HG02938 (cell line): ENCODE measurements around the gene C1QC.

ENCODE experiments used
- ATAC-seq: cut with Tn5 transposase; IDR thresholded peaks from one replicate; pipeline ENCODE4 v1.9.1; 2021; ENCODE audit warnings: mild to moderate bottlenecking, moderate library complexity; ENCODE audit not compliant: unreplicated experiment

Gene C1QC

DNA sequence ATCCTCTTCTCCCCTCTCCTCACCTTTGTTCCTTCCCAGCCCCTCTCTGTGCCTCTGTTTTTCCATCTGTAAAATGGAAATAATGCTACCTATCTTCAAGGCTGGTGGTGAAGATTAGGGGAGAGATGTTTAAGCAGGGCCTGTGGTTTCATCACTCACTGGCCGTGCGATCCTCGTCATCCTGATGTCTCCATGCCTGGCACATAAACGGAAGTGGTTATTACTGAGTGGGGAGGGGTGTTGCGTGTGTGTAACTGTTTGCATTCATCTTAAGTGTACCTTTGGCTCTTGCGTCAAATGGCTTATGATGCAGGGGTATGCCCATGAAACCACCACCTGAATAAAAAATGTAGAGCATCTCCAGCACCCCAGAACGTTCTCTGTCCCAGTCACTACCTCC is 24.2 kb upstream of the C1QC start:
- ATAC-seq: no peak

DNA sequence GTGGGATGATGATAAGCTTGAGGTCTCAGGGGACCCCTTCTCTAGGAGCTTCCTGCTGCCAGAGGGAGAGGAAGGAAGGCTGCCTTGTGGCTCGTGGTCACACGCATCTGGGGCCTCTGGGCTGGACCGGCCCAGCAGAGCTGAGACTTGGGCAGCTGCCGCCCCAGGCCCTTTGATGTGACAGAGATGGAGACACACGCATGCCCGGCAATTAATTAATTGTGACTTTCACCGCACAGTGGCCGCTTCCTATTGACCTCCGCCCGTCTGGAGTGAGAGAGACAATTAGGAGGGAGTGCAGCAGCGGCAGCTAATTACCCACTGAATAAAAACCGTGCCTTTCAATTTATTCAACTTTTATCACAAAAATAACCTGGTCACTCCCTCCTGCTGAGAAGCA is 23.6 kb upstream of the C1QC start:
- ATAC-seq: no peak

DNA sequence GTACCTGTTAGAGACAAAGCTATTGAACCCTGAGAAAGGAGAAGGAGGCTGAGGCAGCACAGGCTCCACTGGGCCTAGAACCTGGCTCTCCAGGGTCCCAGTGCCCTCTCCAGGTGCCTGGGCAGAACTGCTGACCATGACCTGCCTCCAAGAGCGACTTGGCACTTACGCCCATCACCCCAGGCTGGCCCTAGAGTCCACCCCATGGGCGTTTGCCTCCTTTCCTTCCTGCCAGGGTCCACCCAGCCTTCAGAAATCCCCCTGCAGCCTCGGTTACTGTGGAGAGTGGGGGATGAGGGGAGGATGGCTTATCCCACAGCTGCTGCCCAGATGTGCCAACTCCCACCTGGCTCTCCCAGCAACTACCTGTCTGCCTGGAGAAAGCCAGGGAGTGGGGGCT is 21.7 kb upstream of the C1QC start:
- ATAC-seq: no peak

DNA sequence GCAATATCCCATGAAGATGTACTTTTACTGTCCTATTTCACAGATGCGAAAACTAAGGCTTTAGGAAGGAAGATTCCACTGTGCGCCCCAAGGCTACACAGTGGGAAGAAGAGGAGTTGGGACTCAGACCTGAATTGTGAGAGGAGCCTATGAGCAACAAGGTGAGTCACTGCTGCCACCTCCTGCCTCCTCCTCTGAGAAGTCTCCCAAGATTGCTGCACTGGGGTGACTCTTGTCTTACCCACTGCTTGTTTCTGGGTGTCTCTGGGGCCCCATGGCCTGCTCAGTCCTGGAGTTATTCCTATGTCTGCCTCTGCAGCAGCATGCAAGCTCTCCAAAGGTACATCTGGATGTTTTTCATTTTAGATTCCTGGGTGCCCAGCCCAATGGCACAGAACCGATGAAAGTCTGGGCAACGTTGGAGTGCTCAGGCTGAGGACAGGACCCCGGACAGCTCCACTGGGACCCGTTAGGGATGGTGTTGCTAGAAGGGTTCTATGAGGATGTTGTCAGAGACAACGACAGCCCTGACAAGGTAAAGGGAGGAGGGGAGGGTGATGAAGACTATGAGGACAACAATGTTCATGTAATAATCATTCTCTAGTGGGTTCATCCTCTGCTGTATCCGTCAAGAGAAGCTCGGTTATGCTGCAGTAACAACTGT is 18.0 kb upstream of the C1QC start:
- no peak for ATAC-seq

DNA sequence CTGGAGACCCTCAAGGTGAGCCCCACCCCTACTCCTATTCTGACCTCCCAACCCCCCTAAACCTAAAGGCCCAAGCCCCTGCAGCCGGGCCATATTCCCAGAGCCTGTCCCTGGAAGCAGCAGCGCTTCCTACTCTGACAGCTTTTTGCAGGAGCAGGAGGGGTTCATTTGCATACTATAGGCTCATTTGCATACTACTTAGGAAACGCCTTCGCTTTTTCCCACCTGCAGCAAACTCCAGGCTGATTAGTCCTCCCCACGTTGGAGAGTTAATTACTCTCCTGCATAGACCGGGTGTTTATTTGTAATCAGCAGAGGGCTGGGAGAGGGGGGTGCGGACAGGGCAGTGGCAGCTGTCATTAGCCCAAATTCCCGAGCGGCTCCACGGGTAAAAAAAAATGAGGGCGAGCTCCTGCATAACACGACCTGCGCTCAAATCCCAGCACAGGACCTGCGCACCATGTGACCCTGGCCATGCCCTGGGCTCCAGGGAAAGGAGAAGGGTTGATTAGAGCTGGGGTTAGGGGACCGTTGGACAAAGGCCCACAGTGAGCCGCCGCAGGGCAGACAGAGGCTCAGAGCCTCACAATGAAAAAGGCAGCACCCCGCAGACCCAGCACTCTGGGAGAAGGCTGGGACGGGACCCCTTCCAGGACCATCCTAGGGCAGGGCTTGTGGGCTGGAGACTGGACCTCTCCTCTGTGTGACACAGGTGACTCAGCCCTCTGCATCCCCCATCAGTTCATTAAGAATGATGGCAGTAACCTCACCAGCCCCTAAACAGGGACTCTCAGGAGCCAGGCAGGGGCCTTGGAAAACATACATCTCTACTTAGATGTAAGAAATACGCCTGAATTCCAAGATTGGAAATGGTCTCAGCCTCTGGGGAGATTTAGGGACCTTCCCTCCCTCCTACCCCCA is 16.9 kb upstream of the C1QC start:
- no peak for ATAC-seq

DNA sequence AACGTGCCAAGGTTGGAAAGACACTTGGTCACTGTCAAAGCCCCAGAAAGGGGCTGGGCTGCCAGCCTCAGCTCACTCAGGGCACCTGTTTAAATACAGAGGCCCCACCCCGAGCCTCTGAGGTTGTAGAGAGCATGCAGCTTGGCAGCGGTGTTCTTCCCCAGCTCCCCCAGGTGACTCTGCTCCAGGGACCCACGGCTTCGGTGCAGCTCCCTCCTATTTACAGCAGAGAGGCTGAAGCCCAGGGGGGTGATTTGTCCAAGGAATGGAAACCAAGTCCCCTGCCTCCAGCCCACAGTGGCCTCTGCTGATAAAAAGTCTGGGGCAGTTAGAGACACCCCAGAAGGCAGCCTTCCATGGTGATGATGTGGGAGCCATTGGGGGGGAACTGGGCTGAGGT is 16.1 kb upstream of the C1QC start:
- ATAC-seq: no peak

DNA sequence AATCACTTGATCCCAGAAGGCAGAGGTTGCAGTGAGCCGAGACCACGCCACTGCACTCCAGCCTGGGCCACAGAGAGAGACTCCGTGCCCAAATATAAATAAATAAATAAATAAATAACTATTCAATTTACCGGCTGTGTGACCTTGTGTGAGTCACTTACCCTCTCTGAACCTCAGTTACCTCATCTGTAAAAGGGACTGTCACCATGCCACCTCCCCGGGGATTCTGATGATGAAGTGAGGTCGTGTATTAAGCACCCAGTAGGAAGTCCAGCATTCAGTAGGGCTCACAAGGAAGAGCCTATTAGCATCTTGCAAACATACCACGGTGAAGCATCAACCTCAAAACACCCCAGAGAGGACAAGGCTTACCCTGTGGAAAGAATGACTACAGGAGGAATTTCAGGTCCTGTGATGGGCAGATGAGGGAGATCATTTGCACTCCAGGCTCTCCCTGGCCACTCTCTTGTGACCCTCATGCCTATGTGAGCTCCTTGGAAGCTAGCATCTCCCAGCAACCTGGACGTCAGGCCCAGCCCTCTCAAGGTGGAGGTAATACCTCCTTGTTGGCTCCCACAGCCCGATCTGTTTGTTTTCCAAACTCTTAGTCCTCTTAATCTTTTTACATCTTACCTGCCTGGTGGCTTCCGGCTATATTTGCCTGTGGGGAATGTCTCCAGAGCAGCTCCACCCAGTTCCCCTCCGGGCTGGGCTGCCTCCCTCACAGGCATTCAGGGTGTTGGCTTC is 14.6 kb upstream of the C1QC start:
- ATAC-seq: no peak

DNA sequence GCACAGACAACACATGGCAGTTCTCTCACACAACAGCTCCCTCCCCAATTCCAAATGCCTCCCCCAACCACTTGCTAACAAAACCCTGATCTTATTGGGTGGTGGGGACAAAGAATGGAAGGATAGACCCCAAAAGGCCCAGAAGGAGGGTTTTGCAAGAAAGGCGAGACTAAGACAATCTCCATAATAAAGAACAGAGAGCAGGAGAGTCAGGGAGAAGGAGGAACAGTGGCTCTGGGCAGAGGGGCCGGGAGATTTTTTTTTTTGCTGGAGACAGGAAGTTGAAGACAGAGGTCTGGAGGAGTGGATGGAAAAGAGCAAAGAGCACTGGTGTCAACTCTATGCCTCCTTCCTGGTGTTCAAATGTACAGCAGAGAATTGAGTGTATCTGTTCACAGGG is 13.5 kb upstream of the C1QC start:
- no peak for ATAC-seq

DNA sequence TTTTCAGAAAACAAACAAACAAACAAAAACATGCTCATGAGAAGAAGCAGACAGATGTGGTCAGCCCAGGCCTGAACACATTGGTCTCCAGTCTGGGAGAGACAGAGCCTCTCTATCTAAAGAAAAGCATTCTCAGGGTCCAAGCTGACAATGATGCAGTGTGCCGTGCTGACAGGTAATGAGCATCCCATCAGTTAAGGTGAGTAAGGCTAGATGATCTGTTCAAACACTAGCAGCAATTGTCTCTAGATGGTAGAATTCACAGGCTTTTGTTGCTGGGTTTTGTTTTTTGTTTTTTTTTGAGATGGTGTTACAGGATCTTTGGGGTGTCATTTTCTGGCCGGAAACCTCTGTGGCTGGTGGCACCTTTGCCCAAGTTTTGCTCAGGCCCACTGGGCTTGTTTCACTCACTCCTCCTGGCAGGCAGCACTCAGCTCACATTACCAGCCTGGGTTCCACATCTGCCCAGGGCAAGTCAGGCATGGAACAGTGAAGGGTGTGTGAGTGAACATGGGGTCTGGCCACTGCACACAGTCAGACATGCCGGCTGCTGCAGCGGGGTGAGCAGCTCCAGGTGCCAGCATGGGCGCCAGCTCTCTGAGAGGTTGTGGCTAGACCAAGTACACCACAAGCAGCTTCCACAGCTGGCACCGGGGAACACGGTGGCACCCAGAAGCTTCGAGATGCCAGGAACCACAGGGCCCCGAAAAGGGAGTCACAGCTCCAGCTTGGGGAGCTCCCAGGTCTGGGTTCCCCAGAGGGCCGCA is 9.6 kb upstream of the C1QC start:
- no peak for ATAC-seq

DNA sequence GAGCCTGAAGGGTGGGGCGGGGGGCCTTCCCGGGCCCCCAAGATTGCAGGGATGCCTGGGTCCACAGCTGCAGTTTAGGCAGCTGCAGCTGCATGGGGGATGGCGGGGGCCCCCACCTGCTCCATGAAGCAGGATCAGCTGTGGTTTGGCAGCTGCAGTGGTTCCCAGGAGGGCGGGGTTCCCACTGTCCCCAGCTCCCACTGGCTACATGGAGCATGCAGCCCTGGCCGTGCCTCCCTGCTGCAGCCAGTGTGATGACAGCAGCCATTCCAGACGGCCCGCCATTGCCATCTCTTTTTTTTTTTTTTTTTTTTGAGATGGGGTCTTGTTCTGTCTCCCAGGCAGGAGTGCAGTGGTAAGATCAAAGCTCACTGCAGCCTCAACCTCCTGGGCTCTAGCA is 8.0 kb upstream of the C1QC start:
- no peak for ATAC-seq

DNA sequence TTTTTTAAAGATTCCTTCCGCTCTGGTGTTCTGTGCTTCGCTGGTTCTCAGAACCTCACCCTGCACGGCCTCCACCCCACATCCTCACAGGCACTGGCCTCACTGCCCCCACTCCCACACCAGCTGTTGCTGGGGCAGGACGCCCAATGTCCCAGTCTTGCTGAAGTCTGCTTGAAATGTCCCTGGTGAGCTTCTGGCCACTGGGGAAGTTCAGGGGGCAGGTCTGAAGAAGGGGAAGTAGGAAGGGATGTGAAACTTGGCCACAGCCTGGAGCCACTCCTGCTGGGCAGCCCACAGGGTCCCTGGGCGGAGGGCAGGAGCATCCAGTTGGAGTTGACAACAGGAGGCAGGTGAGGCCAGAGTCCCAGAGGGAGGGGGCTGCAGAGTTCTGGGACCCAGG is 7.1 kb upstream of the C1QC start, which contains the start of gene C1QA:
Gene C1QA, plus strand, starts transcription at position 276 of the 400 bp plus-strand sequence. CDS start 989 bp downstream, outside the sequence.
- no peak for ATAC-seq

DNA sequence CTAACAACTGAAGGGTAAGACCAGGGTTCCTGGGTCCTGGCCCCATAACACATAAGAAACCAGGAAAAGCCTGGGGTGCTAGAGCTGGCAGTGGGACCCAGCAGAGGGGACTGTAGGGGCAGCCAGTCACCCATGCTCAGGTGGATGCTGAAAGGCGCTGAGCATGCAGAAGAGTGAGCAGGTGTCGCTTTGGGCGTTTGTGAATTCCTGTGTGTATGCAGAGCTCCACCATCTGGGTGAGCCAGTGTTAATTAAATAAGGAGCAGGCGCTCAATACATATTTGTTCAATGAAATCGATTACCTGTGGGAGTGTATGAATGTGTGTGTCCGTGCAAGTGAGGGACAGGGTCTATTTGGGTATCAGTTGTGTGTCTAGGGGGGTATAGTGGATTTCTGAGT is 6.5 kb upstream of the C1QC start:
- no peak for ATAC-seq

DNA sequence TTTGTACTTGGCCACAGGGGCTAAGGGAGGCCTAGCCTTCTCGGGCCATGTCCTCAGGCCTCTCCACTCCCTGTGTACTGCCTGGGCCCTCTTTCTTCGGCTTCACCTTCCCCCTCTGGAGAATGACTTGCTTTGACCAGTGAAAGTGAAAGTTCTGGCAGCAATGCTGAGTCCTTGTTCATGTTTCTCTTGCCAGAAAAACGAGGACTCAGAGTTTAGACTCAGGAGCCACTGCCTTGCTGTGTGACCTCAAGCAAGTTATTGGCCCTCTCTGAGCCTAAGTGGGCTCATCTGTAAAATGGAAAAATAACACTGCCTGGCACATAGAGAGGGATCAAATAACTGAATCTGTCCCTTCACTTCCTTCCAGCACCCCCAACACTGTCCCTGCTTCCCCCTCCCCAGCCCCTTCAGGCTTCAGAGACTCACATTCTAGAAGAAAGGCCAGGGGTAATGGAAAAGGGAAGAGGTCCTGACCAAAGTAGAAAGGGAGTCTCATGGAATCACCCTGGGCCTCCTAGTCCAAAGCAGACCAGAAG is 5.5 kb upstream of the C1QC start:
- ATAC-seq: no peak

DNA sequence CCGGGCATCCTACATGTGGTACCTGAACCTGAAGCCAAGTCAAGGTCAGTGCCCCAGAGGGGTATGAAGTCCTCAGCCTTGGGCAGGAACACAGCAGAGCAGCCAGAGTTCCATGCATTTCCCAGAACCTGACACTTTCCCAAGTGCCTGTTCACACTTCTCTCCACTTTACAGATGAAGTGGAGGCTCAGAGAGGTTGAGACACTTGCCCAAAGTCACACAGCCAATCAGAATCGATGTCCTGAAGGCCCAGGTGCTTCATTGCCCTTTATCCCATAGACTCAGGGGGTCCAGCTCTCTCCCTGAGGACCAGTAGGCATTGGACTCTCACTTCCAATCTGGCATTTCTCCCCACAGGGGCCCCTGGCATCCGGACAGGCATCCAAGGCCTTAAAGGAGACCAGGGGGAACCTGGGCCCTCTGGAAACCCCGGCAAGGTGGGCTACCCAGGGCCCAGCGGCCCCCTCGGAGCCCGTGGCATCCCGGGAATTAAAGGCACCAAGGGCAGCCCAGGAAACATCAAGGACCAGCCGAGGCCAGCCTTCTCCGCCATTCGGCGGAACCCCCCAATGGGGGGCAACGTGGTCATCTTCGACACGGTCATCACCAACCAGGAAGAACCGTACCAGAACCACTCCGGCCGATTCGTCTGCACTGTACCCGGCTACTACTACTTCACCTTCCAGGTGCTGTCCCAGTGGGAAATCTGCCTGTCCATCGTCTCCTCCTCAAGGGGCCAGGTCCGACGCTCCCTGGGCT is 4.8 kb upstream of the C1QC start:
- ATAC-seq: no peak

DNA sequence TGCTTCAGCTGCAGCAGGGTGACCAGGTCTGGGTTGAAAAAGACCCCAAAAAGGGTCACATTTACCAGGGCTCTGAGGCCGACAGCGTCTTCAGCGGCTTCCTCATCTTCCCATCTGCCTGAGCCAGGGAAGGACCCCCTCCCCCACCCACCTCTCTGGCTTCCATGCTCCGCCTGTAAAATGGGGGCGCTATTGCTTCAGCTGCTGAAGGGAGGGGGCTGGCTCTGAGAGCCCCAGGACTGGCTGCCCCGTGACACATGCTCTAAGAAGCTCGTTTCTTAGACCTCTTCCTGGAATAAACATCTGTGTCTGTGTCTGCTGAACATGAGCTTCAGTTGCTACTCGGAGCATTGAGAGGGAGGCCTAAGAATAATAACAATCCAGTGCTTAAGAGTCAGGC is 4.1 kb upstream of the C1QC start:
- no peak for ATAC-seq

DNA sequence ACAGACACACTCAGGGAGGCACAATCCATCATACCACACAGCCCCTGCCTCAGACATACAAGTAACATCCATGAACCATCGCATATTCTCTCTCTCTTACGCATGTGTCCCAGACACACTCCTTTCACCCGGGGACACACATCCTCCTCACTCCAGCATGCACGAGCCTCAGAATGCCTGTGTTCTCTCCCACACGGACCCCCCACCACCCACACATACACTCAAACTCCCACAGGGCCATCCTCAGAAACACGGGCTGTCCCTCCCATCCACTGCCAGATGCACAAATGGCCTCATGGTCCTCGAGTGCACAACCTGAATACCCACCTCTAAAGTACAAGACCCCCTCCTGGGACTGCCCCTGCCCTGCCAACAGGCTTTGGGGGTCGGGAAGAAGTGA is 2.2 kb upstream of the C1QC start:
- ATAC-seq: no peak

DNA sequence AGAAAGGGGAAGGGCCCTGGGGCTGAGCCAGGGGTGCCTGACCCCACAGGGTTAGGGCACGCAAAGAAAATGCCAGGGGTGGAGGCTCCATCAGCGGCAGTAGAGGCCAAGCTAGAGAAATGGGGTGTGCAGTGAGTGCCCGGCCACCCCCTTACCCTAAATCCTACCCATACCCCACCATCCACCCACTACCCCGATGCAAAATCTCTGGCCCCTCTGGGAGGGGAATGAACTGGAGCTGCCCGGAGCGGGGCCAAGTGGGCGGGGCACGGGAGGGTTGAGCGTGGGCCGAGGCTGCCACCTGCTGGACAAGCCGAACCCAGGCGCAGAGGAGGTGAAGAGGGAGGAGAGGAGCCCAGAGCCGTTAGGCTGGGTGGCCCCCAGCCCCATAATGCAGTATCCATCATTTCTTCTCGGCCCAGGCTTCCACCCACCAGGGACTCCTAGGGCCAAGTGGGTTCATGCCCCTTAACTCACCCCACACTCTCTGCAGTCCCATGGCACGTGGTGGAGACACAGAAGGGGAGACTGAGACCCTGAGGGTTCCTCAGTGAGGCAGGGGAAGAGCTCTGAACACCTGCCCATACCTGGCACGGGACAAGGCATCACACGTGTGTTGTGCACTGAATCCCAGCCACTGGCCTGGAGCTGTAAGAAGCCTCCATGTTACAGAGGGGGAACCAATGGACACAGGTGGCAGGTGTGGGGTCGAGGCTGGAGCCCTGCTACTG is 1.4 kb upstream of the C1QC start:
- ATAC-seq: no peak

DNA sequence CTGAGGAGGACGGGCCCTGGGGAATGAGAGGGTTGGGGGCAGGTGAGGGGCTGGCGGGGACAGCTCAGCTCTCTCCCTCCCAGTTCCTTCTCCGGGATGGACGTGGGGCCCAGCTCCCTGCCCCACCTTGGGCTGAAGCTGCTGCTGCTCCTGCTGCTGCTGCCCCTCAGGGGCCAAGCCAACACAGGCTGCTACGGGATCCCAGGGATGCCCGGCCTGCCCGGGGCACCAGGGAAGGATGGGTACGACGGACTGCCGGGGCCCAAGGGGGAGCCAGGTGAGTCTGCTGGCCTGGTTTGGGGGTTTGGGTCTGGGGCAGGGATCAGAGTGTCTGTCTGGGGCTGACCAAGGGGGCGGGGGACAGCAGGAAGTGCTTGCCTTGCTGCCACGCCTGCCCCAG is 495 bp downstream of the C1QC start:
- no peak for ATAC-seq

DNA sequence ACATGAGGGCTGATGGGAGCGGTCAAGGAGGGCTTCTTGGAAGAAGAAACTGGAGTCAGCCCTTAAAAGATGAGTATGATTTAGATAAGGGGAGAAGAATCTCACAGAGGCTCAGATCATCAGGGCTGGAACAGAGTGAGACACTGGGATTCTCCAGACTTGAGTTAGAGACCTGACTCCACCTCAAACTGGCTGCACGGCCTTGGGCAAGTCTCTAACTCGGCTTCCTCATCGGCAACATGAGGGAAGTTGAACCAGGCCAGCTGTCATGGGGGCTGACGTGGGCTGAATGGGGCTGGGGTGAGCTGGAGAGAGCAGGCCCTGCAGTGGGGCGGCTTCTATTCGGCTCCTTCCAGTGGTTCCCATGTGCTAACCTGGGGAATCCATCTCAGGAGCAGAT is 2.5 kb downstream of the C1QC start:
- ATAC-seq: no peak
